ENCODE measurements around the gene COA4. TPM values are rescaled to one million over a fixed set of nuclear protein-coding genes. Genes with fewer than 3 reads are reported as not detected.

Gene COA4
- total RNA-seq (2022): 87.1 and 103 TPM in 2 replicates
- percentile 94 among the genes with signal in this experiment for Bru-seq, nascent RNA
- percentile 91 among the genes with signal in this experiment for BruChase-seq, experiment 1, labeled RNA remaining after a 6-hour chase
- percentile 91 among the genes with signal in this experiment for BruChase-seq, experiment 2, labeled RNA remaining after a 2-hour chase
- long read RNA-seq, transcript COA4-201 (2 exons, 960 nt): major isoform, 70 of 129 reads
- long read RNA-seq, transcript COA4-202 (3 exons, 582 nt): minor isoform, 6 of 129 reads
- long read RNA-seq, partial matches to known transcripts: 0 of 129 reads
- long read RNA-seq, other reads (novel, unspliced or antisense): 51 of 129 reads

GRCh38 chr11:73876424-73877310, at the start of gene COA4, which contains the start of gene PAAF1:
Gene COA4, minus strand, starts transcription at chr11:73876846. Its CDS starts 3,468 bp downstream, at chr11:73873378.
Gene PAAF1, plus strand, starts transcription at chr11:73876999. Its CDS starts 23 bp downstream, at chr11:73877022.
- peak; percentile 98 for DNase-seq (ENCODE audit: unreplicated experiment)
- Mint-ChIP-seq H3K4me3 (ENCODE audit: unreplicated experiment) (peak within 1 kb of the TSS; percentile 94), H3K36me3 (ENCODE audit: insufficient read depth, unreplicated experiment) (peaks cover 40% of the 10 kb centered on the region), H3K9me3 (ENCODE audit: unreplicated experiment) (no peaks in the 10 kb centered on the region), H3K27ac (ENCODE audit: low read depth, unreplicated experiment) (peak within 1 kb of the TSS; percentile 92), H3K27me3 (ENCODE audit: insufficient read depth, unreplicated experiment) (no peaks in the 10 kb centered on the region), H3K4me1 (ENCODE audit: insufficient read depth, unreplicated experiment) (peaks cover 12% of the 10 kb centered on the region)
- no peak for TF ChIP-seq CTCF (IDR thresholded peaks at IDR 0.05; ENCODE audit: unreplicated experiment)
- ChIA-PET CTCF (interaction anchor here (0.8 kb wide), 1 partner anchor 217 kb away, joined by 3 read pairs; no protein-coding TSS in a partner anchor), POLR2A (interaction anchor here (0.6 to 5.7 kb wide), 17 partner anchors 8 to 617 kb away, joined by 3 to 37 read pairs (median 4); partner anchors contain the start of genes LIPT2, MRPL48 and RAB6A)
- intact Hi-C loops (cut with micrococcal nuclease): loop anchor here (2.0 kb wide), 1 partner anchor 88 kb away; no protein-coding TSS in a partner anchor
- BruUV-seq (replicated peaks): TSS peak; percentile 66

GRCh38 chr11:73921180-73921579, 44.5 kb upstream of the COA4 start:
- Mint-ChIP-seq H3K9me3 (ENCODE audit: unreplicated experiment) (no peaks in the 10 kb centered on the region), H3K4me3 (ENCODE audit: unreplicated experiment) (no peak overlapping the region), H3K4me1 (ENCODE audit: insufficient read depth, unreplicated experiment) (no peaks in the 10 kb centered on the region), H3K27me3 (ENCODE audit: insufficient read depth, unreplicated experiment) (no peaks in the 10 kb centered on the region), H3K36me3 (ENCODE audit: insufficient read depth, unreplicated experiment) (peaks cover 79% of the 10 kb centered on the region), H3K27ac (ENCODE audit: low read depth, unreplicated experiment) (no peak overlapping the region)
- ChIA-PET CTCF (interaction anchor here (0.9 kb wide), 2 partner anchors 32 to 614 kb away, joined by 3 to 4 read pairs; no protein-coding TSS in a partner anchor), POLR2A (interaction anchor here (0.7 kb wide), 1 partner anchor 29 kb away, joined by 3 read pairs; no protein-coding TSS in a partner anchor)
- intact Hi-C loops (cut with micrococcal nuclease): no loop called here
- DNase-seq (ENCODE audit: unreplicated experiment): no peak
- BruUV-seq (replicated peaks): no TSS peak
- TF ChIP-seq CTCF (IDR thresholded peaks at IDR 0.05; ENCODE audit: unreplicated experiment): no peak

- H3K9me3 Mint-ChIP-seq (ENCODE audit: unreplicated experiment): no peaks in the 10 kb centered on the region
- H3K4me3 Mint-ChIP-seq (ENCODE audit: unreplicated experiment): no peak overlapping the region
- H3K4me1 Mint-ChIP-seq (ENCODE audit: insufficient read depth, unreplicated experiment): no peaks in the 10 kb centered on the region
- H3K36me3 Mint-ChIP-seq (ENCODE audit: insufficient read depth, unreplicated experiment): peaks cover 84% of the 10 kb centered on the region
- no peaks in the 10 kb centered on the region for H3K27me3 Mint-ChIP-seq (ENCODE audit: insufficient read depth, unreplicated experiment)
- BruUV-seq (replicated peaks): no TSS peak
- intact Hi-C loops (cut with micrococcal nuclease): no loop called here
- no peak overlapping the region for H3K27ac Mint-ChIP-seq (ENCODE audit: low read depth, unreplicated experiment)
- POLR2A ChIA-PET: no interaction called here
- no peak for TF ChIP-seq CTCF (IDR thresholded peaks at IDR 0.05; ENCODE audit: unreplicated experiment)
- CTCF ChIA-PET: interaction anchor here (0.6 to 0.7 kb wide), 3 partner anchors 61 to 1482 kb away, joined by 3 to 4 read pairs (median 3); partner anchors contain the start of gene CLPB
- peak; percentile 21 for DNase-seq (ENCODE audit: unreplicated experiment)
These were observed 39.8 kb upstream of the COA4 start for GRCh38 chr11:73916435-73916834.

Measured in MCF 10A (cell line).